ENCODE measurements around the gene FBXO46.

The FBXO46 gene

DNA sequence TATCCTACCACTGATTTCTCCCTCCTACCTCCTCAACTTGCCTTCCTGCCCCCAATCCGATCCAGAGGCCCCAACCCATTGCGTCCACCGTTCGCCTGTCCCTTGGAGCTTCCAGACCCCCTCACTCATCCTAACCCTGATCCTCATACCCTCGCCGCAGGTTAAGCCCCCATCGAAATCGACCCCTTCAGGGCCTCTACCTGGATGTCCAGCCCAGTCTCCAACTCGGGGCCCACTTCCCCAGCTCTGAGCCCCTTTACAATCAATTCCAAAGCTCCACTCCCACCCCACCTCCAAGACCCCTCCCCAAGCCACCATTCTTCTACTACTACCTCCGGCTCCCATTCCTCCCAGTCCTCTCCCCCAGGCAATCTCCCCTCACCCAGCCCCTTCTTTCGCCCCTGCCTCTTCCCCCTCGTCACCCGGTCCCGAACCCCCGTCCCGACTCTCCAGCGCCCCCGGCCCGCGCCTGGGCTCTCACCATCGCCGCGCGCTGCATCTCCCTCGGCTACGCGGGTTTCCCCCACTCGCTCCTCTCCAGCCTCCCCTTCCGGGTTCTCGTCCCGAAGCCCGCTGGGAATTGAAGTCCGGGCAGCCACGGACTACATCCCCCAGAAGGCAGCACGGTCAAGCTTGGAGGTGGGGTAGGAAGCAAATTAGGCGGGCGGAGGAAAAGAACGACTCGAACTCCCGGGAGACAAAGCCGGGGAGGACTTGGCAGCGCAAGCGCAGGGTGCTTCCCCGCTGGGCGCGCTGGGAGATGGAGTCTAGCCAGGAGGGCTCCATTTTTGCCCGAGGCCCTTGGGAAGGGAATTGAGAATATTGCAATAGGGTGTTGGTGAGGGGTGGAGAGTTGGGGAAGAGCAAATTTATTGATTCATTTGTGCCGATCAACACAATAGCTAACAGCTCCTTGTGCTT is at the start of gene FBXO46:
Gene FBXO46, minus strand, starts transcription at position 529 of the 921 bp plus-strand sequence. CDS start 17,401 bp downstream, outside the sequence.
- DNase-seq = peak; percentile 68

- no peak for DNase-seq
Observed at GRCh38 chr19:45780146-45780447, 49.4 kb upstream of the FBXO46 start.

DNA sequence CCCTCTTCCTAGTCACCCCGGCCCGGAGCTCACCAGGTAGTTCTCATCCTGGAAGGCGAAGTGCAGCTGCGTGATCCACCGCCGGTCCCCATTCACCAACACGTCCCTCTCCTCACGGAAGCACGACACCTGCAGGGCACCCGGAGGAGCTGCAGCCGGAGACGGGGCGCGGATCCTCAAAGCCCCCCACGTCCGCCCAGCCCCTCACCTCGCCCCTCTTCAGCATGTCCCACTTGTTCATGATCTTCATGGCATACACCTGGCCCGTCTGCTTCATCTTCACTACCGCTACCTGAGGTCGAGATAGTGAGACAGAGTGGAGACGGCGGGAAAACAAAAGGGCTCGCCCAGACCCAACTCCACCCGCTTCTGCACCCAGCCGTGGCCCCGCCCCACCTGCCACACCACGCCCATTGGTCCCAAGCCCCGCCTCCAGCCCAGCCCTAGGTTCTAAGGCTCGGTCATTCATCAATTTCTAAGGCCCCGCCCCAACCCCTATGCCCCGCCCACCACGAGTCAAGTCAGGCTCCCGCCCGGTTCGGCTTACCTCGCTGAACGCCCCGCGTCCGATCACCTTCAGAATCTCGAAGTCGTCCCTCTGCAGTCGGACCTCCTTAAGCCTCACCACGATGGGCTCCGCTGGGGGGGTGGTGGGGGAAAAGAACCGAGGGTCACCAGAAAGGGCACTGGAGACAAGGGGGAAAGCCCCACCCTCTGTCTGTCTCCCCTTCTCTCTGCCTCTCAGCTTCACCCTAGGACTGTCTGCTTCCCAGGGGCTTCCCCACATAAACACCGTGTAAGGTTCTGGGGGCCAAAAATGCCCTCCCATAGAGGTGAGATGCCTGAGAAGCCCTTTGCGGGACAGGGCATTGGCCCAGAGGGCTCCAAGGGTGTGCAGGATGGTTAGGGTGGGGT is 48.8 kb upstream of the FBXO46 start:
- DNase-seq = no peak

DNA sequence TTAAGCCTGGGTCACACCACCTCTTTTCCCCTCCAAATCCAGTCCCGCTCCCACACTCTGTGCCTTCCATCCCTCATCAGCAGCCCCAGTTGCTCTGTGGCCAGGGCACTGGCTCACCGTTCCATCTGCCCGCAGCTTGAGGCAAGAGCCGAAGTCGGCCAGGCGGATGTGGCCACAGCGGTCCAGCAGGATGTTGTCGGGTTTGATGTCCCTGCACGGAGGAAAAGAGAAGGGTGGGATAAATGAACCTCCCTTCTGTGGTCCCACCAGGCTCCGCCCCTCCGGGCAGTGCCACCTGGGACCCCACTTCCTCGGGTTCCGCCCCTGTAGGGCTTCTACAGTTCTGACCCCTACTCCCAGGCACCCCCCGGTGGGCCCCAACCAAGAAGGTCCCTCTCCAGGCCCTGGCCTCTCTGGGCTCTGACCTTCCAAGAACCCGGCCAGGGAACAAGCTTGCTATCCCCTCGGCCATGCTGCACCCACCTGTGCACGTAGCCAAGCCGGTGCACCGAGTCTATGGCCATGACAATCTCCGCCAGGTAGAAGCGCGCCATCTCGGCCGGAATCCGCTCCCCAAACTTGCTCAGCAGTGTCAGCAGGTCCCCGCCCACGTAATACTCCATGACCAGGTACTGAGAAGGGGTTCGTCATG is 47.4 kb upstream of the FBXO46 start:
- DNase-seq = no peak

GRCh38 chr19:45777395-45777961 is 46.8 kb upstream of the FBXO46 start:
- DNase-seq = no peak

DNA sequence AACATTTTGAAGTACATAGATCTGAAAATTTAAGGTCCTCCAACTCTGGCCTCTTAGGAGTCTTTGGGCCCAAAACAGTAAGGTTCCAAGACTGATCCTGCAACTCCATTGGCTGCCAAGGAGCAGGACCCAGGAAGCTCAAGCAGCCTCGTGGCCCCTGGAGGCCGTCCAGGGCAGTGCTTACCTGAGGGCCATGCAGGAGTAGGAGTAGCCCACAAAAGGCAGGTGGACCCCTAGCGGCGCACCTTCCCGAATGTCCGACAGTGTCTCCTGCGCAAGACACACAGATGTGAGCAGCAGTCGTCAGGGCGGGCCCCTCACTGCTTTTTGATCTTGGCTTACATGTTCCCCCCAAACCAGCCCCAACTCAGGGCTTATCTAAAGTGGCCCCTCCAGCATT is 44.1 kb upstream of the FBXO46 start:
- no peak for DNase-seq

- no peak for DNase-seq
Observed at GRCh38 chr19:45773384-45773783, 42.7 kb upstream of the FBXO46 start.

DNA sequence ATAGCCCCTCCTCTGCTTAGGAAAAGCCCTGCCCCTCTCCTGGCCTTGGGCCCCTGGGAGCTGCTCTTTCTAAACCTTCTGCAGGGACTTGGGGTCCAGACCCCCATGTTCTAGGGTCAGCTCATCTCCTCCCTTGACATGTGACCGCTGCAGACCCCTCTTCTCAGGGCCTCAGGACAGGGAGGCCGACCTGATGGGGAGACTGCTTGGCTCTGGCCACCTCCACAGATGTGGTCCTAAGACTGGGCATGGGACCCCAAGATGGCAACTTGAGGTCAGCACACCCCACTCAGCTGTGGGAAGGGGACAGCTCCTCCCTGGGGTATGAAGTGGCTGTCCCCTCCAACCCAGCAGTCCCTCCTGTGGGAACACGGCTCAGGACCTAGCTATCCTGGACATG is 42.2 kb upstream of the FBXO46 start:
- DNase-seq = no peak

- DNase-seq = no peak
Observed at GRCh38 chr19:45772130-45772840, 41.6 kb upstream of the FBXO46 start.

DNA sequence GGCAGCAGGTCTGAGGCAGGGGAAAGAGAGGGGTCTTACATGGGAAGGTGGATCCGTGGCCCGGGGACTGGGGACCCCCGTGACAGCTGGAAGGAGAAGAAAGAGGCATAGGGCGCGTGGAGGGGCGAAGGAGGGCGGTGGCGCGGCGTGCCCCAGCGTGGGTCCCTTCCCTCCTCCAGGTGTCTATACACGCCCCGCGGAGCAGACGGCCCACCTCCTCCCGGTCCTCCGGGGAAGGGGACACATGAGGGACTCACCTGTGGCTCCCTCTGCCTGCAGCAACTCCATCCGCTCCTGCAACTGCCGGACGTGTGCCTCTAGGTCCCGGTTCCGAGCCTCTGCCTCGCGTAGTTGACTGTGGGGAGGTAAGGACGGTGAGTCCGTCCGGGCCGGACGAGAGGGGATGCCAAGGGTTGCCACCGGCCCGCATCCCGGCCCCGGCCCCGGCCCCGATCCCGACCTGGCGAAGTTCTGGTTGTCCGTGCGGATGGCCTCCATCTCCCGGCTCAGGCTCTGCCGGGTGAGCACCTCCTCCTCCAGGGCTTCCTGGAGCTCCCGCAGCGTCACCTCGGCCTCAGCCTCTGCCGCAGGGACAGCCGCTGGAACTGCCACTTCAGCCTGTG is 40.7 kb upstream of the FBXO46 start:
- DNase-seq = no peak

DNA sequence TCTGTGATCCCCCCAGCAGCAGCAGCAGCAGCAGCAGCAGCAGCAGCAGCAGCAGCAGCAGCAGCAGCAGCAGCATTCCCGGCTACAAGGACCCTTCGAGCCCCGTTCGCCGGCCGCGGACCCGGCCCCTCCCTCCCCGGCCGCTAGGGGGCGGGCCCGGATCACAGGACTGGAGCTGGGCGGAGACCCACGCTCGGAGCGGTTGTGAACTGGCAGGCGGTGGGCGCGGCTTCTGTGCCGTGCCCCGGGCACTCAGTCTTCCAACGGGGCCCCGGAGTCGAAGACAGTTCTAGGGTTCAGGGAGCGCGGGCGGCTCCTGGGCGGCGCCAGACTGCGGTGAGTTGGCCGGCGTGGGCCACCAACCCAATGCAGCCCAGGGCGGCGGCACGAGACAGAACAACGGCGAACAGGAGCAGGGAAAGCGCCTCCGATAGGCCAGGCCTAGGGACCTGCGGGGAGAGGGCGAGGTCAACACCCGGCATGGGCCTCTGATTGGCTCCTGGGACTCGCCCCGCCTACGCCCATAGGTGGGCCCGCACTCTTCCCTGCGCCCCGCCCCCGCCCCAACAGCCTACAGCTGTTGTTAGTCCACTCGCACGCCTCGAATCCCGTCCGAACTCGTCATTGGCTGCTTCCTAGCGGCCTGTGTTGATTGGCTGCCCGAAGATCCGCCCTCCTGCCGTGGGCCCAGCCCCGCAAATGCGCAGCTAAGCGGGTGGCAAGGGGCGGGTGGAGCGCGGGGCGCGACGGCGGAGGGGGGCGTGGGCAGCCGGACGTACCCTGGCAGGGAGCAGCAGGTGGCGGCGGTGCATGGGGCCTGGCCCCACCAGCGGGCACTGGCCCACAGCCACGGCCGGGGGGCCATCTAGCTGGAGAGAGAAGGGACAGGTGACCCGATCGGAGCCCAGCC is 39.8 kb upstream of the FBXO46 start:
- peak; percentile 70 for DNase-seq

- no peak for DNase-seq
Observed at GRCh38 chr19:45769821-45770191, 39.1 kb upstream of the FBXO46 start.

DNA sequence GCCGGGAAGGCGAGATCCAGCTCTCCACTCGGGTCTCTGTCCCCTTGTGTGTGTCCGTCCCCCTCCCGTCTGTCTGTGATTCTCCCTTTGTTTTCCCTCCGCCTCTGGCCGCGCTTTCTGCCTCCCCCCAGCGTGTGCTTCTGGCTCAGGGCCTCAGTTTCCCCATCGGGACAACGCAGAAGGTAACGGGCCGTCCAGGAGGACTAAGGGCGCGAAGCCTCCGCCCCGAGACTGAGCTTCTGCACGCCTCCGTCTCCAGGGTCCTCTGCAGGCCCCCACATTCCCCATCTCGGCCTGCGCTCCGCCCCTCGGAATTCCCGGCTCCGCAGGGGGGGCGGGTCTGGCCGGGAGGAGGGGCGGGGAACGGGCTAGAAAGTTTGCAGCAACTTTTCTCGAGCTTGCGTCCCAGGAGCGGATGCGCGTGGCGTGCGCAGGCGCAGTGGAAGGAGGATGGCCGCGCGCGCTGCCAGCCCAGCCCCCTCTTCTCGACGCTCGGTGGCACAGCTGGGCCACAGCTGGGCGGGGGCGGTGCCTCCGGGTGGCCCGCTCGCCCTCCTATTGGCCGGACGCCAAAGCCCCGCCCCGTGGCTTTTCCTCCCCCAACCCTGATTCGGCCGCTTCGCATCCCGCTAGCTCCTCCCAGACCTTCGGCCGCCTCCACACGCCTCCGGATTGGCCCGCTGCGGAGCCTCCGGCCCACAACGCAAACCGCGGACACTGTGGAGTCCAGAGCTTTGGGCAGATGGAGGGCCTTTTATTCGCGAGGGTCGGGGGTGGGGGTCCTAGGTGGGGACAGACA is 38.5 kb upstream of the FBXO46 start, which contains the start of gene SIX5:
Gene SIX5, minus strand, starts transcription at position 269 of the 799 bp plus-strand sequence. CDS start 408 bp downstream, outside the sequence.
- no peak for DNase-seq

DNA sequence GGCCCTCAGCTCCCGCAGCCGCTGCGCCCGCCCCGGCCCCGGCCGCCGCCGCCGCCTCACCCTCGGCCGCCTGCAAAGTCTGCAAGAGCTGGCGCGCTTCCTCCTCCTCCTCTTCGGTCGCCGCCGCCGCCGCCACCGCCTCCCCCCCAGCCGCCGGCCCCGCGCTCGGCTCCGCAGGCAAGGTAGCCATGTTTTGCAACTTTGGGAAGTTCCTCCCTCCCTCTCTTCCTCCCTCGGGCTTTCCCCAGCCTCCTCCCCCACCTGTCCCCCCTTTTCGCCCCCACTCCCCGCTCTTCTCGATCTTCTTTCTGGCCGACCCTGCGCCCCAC is 37.9 kb upstream of the FBXO46 start:
- no peak for DNase-seq

- DNase-seq = no peak
Observed at GRCh38 chr19:45767881-45768654, 37.4 kb upstream of the FBXO46 start.

DNA sequence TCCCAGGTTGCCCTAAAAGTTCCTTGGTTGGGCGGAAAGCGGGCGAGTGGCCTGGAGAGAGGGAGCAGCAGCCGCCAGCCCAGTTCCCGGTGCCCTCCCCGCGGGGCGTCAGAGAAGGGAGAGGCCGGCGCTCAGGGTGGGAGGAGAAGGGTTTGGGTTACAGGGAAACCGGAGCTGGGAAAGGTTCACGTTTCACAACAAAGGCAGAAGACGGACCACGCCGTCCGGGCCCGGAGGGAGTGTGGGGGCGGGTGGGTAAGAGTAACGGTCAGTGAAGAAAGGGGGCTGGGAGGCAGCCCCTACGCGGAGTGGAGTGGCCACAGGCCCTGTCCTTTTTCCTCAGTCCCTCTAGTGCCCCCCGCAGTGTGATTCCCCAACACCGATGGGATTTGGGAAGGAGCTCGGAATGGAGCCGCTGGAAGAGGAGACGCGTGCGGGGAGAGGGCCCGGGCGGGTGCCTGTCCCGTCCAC is 36.7 kb upstream of the FBXO46 start:
- no peak for DNase-seq

- no peak for DNase-seq
Observed at GRCh38 chr19:45766869-45767346, 36.2 kb upstream of the FBXO46 start.

DNA sequence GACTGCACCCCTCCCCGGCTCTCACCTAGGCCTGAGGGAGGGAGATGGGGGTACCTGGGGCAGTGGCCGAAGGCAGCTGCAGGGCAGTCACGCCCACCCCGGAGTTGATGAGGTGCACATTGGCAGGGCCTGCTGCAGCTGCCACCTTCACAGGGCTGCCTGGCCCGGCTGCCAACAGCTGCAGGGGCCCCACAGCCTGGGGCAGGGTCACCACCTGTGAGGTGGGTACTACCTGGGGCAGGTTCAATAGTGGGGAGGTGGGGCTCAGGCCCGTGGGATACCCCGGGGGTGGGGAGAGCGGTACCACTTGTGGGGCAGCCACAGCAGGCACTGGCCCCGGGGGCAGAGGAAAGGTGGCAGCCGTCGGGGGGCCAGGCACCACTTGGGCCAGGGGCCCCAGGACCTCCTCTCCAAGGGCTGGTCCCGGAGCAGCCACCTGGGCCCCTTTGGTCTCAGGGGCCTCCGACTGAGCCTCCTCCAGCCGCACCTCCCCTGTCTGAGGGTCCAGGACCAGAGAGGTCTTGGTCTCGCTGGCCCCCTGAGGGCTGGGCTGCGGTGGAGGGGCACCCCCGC is 35.7 kb upstream of the FBXO46 start:
- DNase-seq = no peak
